Endometrial microvascular endothelial cells (primary cell): ENCODE measurements around the gene HOPX. TPM values are rescaled to one million over a fixed set of nuclear protein-coding genes. Genes with fewer than 3 reads are reported as not detected.

Experiments
- in situ Hi-C: cut with HindIII; loops from 2 replicates; pipeline ENCODE4 v1.10.0; 2017; ENCODE audit warnings: low sequenced_read_pairs, low pct_unique_long_range_greater_than_20kb; ENCODE audit errors: inconsistent ontology term
- total RNA-seq: library from RNA; depleted of rRNA; stranded (reverse); fragments of >200 nt; gene quantifications from one replicate; pipeline ENCODE4 v1.2.3, GENCODE V29; 2015; ENCODE audit errors: inconsistent ontology term

The HOPX gene
- total RNA-seq, 1 donor from 2014 or later, result 108 TPM

DNA sequence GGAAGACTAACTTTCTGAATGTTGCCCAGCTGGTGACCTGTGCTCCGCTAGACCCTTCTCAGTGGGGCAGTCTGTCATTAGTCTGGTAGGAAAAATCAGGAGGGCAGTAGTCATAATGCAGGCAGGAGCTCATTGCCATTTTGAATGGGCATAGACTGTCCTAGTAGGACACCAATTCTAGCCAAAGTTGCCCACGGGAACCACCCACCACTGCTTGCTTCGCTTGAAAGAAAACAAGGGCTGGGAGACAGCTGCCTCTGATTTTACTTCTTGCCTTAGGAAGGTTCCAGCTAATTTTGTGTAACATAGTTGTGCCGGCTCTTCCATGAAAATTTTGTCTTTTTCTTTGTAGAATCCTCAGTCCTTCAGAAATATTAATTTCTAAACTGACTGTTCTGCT is 23.3 kb downstream of the HOPX start:
- in situ Hi-C loops, result no loop called here

DNA sequence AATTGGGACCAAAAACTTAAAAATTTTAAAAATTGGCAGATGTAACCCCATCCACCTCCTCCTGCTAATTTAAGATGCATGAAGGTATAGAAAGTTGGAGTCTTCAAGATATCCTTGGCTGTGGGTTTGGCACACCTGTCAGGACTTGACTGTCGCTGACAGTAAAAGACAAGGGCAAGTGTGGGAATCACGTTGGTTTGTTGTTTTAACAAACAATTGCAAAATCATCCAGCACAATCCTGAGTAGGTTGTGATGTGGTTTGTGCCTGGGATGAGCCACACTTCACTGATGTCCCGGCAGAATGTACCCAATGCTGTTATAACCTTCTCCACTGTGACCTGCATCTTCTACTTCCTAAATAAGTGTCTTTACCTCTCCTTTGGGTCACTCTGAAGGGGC is 24.0 kb downstream of the HOPX start:
- in situ Hi-C loops, result no loop called here

DNA sequence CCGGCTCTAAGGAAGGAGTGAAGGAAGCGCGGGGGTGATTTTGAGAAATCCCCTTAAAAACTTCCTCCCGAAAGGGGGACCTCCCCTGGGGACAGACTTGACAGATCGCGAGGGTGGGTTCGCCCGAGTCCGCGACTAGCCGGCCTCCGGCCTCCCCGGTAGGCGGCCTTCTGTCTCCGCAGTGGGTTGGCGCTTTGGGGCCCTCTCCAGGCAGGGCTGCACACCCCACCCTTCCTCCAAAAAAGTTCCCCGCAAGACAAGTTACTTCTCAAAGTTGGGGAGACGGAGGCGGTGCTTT is 24.8 kb downstream of the HOPX start:
- in situ Hi-C loops, result no loop called here

DNA sequence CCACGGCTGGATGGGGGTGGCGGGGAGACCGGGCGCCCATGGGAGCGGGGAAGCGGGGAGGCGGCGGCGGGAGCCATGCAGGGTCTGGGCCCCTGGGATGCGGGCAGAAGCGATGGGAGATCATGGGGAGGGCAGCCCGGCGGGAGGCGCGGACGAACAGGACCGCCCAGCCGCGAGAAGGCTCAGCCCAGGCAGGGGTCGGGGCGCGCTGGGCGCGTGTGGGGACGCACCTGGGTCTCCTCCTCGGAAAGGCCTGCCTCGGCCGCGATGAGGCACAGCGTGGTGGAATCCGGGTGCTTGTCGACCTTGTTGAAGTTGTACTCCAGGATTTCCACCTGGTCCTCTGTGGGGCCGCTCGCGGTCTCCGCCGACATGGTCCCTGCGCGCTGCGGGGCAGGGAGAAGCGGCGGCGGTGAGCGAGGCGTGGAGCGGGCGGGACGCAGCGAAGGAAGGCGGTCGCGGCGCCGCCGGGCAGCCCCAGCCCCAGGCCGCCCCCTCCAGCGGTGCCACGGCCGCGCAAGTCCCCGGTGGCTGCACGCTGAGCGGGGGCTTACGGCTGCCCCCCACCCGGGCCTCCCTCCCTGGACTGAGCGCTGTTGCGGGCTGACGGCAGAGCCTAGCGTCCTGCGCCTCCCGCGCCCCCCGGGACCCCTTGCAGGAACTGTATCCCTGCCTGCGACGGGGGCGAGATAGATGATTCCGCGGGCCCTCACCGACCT is 25.3 kb downstream of the HOPX start:
- in situ Hi-C loops, result no loop called here

DNA sequence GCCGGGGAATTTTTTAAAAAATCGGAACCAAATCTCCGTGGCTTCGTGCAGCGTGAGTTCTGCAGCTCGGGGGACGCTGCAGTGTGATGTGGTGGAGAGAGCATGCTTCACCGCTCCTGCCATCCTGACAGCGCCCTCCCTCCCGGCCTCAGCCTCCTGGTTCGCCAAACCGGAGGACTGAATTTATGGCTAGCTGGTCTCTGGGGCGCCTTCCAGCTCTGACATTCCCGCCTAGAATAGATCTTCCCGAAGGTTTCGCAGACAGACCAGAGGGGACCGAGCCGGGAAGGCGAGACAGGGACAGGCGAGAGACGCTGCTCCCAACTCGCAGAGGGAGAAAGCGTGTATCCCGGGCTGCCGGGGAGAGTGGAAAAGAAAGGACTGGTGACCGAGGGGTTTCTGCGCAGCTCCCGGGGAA is 25.9 kb downstream of the HOPX start:
- in situ Hi-C loops, result no loop called here

DNA sequence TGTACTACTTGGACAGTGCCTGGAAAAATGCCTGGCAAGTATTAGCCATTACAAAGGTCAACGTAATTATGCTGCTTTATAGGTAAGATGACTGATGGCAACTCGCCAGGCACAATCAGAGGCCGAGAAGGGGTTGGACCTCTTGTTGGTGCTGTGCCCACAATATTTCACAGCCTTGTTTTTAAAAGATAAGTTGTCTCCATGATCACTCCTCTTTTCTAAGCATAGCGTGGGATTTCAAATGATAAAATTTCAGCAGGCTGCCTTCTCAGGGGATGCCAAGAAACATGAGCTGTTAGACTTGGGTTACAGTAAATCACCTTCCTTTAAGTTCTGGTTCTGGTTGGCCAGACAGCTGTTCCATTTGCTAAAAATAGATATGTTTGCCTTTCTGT is 26.9 kb downstream of the HOPX start:
- in situ Hi-C loops, result no loop called here

DNA sequence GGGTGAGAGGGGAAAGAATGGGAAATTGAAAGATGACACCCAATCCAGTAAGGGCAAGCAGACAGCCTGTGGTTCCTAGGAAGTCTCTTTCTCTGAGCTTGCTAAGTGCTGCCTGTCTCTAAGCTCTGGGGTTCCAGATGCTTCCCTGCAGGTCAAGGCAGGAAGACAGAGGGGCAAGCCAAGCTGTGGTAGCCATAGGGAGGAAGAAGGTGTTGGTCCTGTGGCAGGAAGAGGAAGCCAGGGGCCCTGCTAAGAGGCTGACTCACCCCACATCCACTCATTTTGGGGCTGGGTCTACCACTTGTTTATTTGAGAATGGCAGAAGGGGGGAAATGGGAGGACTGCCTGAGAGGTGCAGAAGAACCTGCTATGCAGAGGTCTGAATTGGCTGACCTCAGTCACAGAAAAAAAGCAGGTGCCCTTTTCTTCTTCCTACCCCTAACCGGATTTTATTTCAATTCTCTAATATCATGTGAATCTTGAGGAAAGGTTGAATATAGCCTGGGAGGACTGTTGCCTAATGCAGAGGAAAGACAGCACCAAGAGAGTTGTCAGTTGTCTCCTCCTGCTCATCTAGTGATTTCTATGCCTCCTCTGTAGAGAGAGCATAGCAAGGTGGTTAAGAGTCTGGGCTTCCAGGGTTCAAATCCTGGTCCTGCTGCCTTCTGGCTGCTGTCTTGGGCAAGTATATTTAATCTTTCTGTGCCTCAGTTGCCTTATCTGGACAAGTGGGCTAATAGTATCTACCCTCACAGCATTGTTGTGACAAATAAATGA is 27.4 kb downstream of the HOPX start:
- in situ Hi-C loops, result no loop called here

DNA sequence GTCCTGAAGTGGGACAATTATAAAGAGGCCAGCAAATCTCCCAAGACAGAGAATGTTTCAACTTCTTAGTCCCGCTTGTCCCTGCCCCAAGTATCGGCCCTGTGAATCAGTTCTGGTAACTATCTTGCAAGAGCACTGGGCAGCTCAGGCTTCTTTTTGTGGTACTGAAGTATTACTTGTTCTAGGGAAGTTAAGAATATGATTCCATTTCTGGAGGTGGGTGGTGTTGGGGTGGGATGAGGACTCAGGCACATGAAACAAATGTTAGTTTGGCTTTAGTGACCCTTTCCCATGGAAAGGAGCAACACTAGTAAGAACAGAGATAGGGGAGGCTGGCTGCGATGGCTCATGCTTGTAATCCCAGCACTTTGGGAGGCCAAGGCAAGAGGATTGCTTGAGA is 28.9 kb downstream of the HOPX start:
- in situ Hi-C loops, result no loop called here

DNA sequence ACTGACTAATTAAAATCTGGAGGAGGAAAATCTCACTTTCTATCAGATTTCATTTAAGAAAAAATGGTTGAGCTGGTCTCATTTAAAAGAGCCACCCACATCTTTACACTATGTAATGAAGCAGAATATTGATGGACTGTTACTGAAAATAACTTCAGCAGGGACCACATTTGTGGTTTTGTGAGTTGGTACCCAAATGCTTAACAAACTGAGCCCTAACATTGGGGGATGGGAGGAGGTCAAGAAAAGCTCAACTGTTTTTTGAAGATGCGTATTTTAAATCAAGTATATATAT is 30.1 kb downstream of the HOPX start:
- in situ Hi-C loops, result no loop called here

DNA sequence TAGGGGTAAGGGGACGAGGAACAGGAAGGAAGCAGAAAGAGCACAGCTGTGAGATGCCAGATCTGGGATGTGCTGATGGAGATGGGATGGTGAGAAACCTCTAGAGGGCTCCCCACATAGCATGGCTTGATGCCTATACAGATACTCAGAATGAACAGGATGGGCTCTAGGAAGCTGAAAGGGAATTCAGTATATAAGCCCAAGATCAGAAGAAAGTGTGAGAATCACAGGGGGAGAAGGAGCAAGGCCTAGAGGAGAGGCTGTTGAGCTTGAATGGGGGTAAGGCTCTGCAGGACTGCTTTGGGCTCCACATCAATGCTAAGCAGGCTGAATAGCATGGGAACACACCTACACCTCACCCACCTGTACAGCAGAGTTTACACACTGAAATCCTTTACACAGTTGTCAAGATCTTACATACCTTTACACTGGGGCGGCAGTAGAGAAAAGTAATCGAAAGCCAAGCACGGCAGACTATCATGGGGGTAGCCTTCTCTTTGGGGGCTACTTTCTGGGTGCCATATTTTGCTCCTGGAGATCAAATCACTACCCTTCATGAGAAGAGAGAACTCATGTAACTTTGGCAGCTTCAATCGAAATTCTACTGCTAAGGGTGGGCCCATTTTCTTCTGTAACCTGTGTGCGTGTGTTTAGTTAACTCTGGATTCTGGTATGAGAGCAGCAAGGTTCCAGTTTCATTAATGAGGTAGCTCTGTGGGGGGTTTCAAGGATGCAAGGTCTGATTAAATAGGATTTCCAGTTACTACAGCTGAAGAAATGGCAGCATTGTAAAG is 30.6 kb downstream of the HOPX start:
- in situ Hi-C loops, result no loop called here

DNA sequence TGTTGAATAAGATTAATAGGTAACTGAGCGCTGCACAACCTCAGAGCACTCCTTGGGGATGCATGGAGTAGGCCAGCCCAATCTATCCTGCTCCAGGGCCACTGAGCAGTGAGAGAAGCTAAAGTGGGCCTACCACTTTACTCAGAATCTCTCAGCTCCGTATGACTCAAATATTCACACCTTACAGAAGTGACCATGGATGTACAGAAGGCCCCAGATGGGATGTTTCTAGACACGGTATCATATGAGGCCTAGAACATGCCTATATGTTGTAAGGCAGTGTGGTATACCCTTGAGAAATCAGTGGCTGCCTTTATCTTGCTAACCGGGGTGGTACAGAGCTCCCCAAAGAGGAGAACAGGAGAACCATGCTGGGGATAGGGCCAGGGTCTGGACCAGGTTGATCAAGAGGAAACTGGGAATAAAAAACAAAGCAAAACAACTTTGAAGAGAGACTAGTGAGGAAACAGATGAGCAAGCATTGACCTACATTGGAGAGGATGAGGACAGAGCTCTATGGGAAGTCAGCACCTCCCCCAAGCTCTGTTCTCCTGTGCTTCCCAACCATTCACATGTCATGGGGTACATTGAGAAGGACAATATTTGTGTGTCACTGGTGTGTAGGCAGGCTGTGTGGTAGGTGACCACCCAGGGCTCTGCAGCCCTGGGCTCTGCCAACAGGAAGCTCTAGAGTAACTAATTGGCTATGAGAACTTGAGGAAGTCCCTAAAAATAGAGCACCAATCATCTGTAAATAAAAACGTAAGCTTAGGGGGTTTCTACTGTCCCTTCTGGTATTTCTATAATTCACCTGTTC is 31.4 kb downstream of the HOPX start:
- in situ Hi-C loops, result no loop called here

DNA sequence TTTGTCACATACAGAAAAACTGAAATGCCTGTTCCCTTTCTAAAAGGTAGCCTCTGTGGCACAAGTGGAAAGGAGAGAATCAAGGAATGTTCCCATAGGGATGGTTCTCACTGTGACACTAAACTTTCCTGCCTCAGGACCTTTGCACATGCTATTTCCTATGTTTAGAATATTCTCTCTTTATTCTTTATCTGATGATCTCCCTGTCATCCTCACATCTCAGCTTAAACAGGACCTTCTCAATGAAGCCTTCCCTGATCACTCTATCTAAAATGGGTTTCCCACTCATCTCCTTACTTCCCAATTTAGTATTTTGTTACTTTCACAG is 32.3 kb downstream of the HOPX start:
- in situ Hi-C loops, result no loop called here

DNA sequence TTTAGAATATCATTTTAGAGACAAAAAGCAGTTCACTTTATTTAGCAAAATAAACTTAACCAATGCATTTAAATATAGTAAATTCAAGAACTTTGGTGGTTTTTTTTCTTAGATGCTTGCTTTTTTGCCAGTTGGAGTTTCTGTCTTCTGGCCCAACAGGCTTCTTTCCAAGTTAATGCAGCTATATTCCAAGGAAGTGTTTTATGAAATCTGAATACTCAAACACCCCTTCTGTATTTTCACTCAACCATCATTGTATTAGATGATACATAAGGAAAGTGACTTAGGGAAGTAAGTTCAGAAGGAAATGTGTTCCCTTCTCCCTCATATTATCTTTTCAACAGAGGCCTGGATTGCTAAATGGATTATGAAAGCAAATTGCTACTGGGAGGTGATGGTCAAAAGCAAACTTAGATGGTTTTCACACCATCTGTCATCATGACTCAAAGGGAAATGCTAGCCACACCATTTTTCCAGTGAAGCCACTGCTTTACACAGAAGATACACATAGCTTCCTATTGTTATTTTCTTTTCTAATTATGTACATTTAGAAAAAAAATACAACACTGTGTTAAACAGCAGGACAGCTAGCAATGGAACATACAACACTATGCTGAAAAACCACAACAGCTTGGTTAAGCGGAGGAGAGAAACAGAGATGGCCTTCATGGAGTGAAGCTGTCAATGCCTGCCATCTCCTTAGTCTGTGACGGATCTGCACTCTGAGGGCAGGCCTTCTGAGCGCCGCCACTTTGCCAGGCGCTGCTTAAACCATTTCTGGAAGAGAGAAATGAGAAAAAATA is 32.9 kb downstream of the HOPX start:
- in situ Hi-C loops, result no loop called here

DNA sequence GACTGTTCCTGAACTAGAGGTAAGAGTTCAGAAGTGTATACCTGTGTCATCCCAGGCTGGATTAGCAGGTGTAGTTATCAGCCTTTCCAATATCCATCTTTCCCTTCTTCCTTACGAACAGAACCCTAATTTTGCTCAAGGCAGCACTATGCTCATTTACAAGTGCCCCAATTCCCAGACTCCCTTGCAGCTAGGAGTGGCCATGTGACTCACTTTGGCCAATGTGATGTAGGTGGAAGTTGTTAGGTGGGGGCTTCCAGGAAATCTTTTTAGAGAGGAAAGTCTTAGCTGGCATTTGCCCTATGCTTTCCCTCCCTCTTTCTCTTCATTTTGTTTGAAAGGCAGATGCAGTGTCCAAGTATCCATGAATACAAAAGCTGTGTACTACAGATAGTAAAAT is 34.8 kb downstream of the HOPX start:
- in situ Hi-C loops, result no loop called here

DNA sequence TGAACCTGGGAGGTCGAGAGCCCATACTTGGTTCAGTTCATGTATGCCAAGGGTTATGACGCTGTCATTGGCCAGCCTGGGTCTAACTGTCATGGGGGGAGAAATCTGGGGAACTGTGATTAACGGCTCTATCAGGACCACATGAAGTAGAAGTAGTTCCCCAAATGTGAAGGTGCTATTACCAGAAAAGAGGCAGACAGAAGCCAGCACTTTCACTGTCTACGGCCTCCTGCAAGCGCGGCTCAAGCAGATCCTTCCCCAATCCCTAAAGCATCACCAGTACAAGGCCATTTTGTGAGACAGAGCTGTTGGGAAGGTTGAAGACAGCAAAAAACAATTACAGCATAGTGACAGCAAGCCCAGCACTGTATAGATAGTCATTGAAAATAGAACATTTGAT is 37.5 kb downstream of the HOPX start:
- in situ Hi-C loops, result no loop called here

DNA sequence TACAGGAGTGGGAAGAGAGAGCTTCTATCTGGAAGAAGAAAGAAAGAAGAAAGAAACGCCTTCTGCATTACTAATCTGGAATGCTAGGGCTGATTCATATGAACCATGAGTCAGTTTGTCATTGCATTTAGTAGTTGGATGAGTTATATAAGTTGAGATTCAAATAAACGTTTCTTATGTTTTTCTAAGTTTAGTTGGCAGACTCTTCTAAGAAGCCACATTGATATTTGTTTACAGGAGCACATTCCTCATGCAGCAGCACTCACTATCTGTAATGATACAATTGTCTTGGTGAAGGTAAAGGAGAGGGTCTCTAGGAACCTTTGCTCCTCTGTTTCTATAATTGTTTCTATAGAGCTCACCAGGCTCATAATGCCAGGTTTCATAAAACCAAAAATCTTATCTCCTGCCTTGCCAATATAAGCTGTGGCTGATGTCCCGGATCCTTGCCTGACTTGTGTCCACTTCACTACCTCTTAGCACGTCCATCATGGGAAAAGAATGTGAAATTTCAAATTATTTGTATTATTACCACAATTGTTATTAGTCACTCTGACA is 39.5 kb downstream of the HOPX start:
- in situ Hi-C loops, result no loop called here

DNA sequence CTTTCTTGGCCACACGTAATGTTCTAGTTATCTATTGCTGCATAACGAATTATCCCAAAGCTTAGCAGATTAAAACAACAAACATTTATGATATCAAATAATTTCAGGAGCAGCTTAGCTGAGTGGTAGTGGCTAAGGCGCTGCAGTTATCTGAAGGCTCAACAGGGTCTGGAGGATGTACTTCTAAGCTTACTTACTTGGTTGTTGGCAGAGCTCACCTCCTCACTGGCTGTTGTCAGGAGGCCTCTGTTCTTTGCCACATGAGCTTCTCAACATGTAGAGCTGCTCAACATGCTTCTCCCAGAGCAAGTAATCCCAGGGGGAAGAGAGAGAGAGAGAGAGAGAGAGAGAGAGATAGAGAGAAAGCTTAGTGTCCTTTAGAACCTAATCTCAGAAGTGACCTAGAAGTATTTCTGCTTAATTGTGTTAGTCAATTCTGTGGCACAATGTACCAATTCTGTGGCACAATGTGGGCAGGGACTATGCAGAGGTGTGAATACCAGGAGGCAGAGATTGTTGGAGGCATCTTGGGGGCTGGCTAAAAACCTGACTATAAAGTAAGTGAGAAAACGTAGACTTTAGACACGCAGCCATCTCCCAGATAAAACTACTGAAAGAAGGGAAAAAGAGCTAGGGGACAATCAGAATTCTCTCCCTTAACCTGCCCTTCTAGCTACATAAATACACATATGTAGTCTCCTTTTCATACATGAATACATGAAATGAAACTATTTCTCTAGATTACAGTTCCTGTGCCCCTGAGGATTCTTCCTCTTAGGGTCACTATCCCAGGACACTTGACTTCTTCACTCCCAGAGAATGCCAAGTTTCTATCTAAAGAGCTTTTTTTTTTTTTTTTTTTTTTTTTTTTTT is 40.2 kb downstream of the HOPX start:
- in situ Hi-C loops, result no loop called here

DNA sequence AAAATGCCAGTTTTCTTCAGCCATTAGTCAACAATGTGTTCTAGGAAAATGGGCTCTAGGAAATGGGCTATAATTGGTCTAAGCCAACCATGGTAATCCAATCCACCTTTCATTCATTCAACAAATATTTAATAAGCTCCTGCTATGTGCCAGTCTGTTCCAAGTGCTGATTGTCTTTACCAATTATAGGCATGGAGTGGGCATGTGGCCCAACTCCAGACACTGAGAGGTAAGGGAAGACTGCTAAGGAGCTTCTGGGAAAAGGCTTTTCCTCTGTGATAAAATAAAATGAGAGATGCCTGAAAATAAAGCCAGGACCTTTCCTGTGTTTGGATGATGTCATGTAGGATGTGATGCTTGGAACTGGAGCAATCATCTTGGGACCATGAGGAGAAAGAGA is 43.3 kb downstream of the HOPX start:
- in situ Hi-C loops, result no loop called here
